Ascending aorta (tissue), 2 donors: ENCODE results near the gene NSUN6. TPM values are rescaled to one million over a fixed set of nuclear protein-coding genes. Genes with fewer than 3 reads are reported as not detected.

Experiments
- DNase-seq, 2 donors: peaks; one replicate each; pipeline ENCODE4 v3.0.0-alpha.2; 2019; ENCODE audit warnings: low spot score in 2 of 2
- H3K27ac ChIP-seq, 2 donors: fragments of 200-600 bp; sonication (generic); one replicate each; pipeline ENCODE4 v1.5.1; 2016 to 2017; ENCODE audit warnings: mild to moderate bottlenecking in 1 of 2
- H3K27me3 ChIP-seq: fragments of 200-600 bp; sonication (generic); one replicate; pipeline ENCODE4 v1.5.1; 2017
- H3K36me3 ChIP-seq, 2 donors: fragments of 200-600 bp; sonication (generic); one replicate each; pipeline ENCODE4 v1.5.1; 2016
- H3K4me1 ChIP-seq, 2 donors: fragments of 200-600 bp; sonication (generic); one replicate each; pipeline ENCODE4 v1.5.1; 2016 to 2017; ENCODE audit warnings: mild to moderate bottlenecking in 1 of 2
- H3K4me3 ChIP-seq, 2 donors: fragments of 200-600 bp; sonication (generic); one replicate each; pipeline ENCODE4 v1.5.1; 2016 to 2017; ENCODE audit warnings: mild to moderate bottlenecking in 1 of 2
- H3K9me3 ChIP-seq, 2 donors: fragments of 200-600 bp; sonication (generic); one replicate each; pipeline ENCODE4 v1.5.1; 2016
- intact Hi-C: fragments of 100-400 bp; cut with DNase I; formaldehyde crosslinking; loops from one replicate; pipeline ENCODE4 v1.15.1; 2023
- total RNA-seq: library from RNA; depleted of rRNA; stranded (reverse); fragments of >200 nt; gene quantifications from one replicate; pipeline ENCODE4 v1.1.0, GENCODE V29; 2016
- TF ChIP-seq, protein P1 (sequence below), 3 experiments: fragments of 200-600 bp in 2 of 3; fragments of 450-650 bp in 1 of 3; sonication (generic) in 2 of 3; IDR thresholded peaks; one replicate each; pipeline ENCODE4 v1.5.1; 2016 to 2019; ENCODE audit warnings: antibody characterized with exemption in 3 of 3, mild to moderate bottlenecking in 1 of 3, moderate library complexity in 1 of 3

The NSUN6 gene
- total RNA-seq, 1 donor from 2014 or later = 5.4 TPM

DNA sequence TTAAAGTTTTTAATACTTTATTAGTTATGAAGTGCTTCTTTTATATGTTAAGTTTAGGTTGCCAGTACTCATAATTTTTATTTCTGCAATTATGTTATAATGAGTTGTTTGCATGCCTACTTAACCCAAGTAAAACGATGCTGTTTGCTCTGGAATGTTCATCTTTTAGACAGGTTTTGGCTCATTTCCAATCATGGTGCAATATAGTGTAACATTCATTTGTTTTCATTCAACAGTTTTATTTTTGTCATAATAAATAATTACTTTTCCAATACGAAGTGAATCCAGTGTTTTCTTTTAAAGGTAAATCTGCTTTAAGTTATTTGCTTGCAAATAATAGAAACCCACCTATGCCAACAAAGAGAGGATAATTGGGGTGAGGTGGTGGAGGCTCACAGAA lies 30.0 kb upstream of the NSUN6 start:
- no peaks in the 10 kb centered on the region for H3K27me3 ChIP-seq
- no peak overlapping the region for H3K27ac ChIP-seq
- DNase-seq = no peak
- intact Hi-C loops = no loop called here
- H3K9me3 ChIP-seq = no peaks in the 10 kb centered on the region
- H3K4me1 ChIP-seq = no peaks in the 10 kb centered on the region
- peaks cover 0 to 7% of the 10 kb centered on the region in 2 donors for H3K36me3 ChIP-seq
- TF ChIP-seq, protein P1, sequence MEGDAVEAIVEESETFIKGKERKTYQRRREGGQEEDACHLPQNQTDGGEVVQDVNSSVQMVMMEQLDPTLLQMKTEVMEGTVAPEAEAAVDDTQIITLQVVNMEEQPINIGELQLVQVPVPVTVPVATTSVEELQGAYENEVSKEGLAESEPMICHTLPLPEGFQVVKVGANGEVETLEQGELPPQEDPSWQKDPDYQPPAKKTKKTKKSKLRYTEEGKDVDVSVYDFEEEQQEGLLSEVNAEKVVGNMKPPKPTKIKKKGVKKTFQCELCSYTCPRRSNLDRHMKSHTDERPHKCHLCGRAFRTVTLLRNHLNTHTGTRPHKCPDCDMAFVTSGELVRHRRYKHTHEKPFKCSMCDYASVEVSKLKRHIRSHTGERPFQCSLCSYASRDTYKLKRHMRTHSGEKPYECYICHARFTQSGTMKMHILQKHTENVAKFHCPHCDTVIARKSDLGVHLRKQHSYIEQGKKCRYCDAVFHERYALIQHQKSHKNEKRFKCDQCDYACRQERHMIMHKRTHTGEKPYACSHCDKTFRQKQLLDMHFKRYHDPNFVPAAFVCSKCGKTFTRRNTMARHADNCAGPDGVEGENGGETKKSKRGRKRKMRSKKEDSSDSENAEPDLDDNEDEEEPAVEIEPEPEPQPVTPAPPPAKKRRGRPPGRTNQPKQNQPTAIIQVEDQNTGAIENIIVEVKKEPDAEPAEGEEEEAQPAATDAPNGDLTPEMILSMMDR (IDR thresholded peaks at IDR 0.05) = no peak
- H3K4me3 ChIP-seq = no peak overlapping the region

DNA sequence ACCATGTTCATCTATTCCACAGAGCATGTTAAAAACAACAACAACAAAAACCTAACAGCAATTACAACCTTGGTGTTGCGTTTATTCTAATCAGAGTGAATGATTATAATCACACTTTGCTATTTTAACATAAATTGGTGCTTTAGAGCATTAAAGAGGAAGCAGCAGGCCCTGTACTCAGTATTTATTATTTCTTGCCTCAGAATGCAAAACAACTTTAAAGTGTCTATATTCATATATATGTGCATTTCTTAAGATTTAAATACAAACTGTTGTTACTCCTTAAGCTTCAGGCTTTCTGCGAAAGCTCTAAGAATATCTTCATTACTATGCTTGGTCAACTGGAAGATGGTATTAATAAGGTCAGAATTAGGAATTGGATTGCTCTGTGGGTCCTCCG lies 29.4 kb upstream of the NSUN6 start:
- no peak for DNase-seq
- intact Hi-C loops = no loop called here

DNA sequence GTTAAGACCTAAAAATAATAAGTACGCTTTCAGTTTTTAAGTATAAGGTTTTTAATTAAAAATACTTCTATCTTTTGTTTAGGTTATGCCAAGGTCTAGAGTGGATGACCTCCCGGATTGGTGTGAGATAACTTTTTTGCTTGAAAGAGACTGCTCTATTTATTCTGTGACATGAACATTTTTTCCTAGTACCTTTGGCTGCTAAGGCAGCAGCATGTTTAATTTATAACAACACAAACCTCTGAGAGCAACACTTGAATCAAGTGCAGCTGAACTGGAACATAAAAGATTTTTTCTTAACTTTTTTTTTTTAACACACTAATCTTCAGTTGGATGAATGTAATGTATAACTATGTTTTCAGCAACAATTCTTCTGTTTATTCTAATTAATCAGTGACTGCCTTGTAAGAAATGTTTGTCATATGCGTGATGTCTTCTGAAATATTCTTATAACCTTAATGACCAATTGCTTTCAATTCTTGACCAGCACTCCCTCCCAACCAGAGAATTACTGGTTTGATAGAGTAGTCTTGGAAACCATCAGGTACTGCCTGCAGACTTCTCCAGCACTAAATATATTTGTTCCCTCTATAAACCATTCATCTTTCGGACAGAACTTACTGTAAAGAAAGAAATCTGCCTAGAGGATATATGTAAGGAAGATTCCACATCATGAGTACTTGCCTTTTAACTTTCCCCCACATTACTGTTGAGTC lies 23.9 kb upstream of the NSUN6 start:
- H3K9me3 ChIP-seq = no peaks in the 10 kb centered on the region
- H3K27ac ChIP-seq = no peak overlapping the region
- no peaks in the 10 kb centered on the region for H3K27me3 ChIP-seq
- H3K36me3 ChIP-seq = peaks cover 23 to 54% of the 10 kb centered on the region in 2 donors
- intact Hi-C loops = no loop called here
- TF ChIP-seq, protein P1 (IDR thresholded peaks at IDR 0.05) = no peak
- no peak overlapping the region for H3K4me3 ChIP-seq
- H3K4me1 ChIP-seq = no peaks in the 10 kb centered on the region
- no peak for DNase-seq

More for the DNA sequence above, 29.4 kb upstream of the NSUN6 start:
- Histone ChIP-seq H3K9me3 (no peaks in the 10 kb centered on the region), H3K4me3 (no peak overlapping the region), H3K4me1 (no peaks in the 10 kb centered on the region), H3K36me3 (peaks cover 0 to 12% of the 10 kb centered on the region in 2 donors), H3K27me3 (no peaks in the 10 kb centered on the region), H3K27ac (no peak overlapping the region)
- TF ChIP-seq, protein P1 (IDR thresholded peaks at IDR 0.05) = no peak

DNA sequence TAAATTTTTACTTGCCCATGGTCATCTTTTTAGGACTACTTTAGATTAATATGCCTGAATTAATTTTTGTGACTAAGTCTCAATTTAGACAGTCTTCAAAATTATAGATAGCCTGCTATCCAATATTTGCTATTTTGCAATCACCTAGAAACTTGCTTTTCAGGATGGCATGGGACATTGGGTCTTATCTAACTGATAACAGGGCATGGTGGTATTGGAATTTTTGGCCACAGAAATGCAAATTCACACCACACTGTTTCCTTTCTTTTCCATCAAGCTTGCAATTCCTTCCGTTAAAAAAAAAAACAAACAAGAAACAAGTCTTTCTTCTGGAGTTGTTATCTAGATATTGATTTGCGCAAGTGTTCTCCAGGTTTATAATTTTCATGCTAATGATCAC lies 16.6 kb upstream of the NSUN6 start:
- intact Hi-C loops = no loop called here
- Histone ChIP-seq H3K27me3 (no peaks in the 10 kb centered on the region), H3K4me3 (no peak overlapping the region), H3K36me3 (peaks cover 24 to 43% of the 10 kb centered on the region in 2 donors), H3K9me3 (no peaks in the 10 kb centered on the region), H3K27ac (no peak overlapping the region), H3K4me1 (peaks cover 0 to 3% of the 10 kb centered on the region in 2 donors)
- TF ChIP-seq, protein P1 (IDR thresholded peaks at IDR 0.05) = no peak
- DNase-seq = no peak

DNA sequence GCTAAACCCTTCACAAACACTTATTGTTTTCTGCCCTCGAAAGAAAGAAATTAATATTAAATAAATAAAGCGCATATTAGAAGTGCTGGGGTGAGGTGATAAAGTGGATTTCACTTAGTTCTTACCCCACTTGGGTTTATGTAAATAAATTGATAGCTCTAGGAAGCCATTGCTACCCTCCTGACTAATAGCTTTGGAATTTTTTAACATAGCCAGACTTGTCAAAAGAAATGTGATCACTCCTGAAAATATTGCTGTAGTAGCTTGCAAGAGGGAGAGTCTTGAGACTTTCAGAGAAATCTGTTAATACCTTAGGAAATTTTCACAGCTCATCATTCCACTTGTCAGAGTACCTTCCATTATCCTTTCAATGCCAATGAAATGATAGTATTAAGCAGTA lies 15.4 kb upstream of the NSUN6 start:
- TF ChIP-seq, protein P1 (IDR thresholded peaks at IDR 0.05) = no peak

More for the DNA sequence above, 15.4 kb upstream of the NSUN6 start:
- no peaks in the 10 kb centered on the region for H3K27me3 ChIP-seq
- intact Hi-C loops = no loop called here
- H3K4me3 ChIP-seq = no peak overlapping the region
- H3K27ac ChIP-seq = no peak overlapping the region
- H3K9me3 ChIP-seq = no peaks in the 10 kb centered on the region
- peaks cover 18 to 35% of the 10 kb centered on the region in 2 donors for H3K36me3 ChIP-seq
- DNase-seq = no peak
- H3K4me1 ChIP-seq = peaks cover 0 to 7% of the 10 kb centered on the region in 2 donors
